Progenitor cell of endocrine pancreas (in vitro differentiated cells): ENCODE measurements around the gene DEAF1. TPM values are rescaled to one million over a fixed set of nuclear protein-coding genes. Genes with fewer than 3 reads are reported as not detected.
A peak's percentile ranks its signal among the peaks of the same experiment; 100 is the strongest.

Experiments used
- DNase-seq: peaks from one replicate; pipeline ENCODE4 v3.0.0; 2021; ENCODE audit warnings: low spot score; ENCODE audit not compliant: unreplicated experiment
- H3K27ac Mint-ChIP-seq: 2 replicates; pipeline ENCODE4 v1.8.0; 2021; ENCODE audit warnings: mild to moderate bottlenecking, moderate library complexity, mixed read lengths
- H3K27me3 Mint-ChIP-seq: 2 replicates; pipeline ENCODE4 v1.8.0; 2021; ENCODE audit warnings: mixed read lengths
- H3K36me3 Mint-ChIP-seq: 2 replicates; pipeline ENCODE4 v1.8.0; 2022; ENCODE audit warnings: mixed read lengths; ENCODE audit not compliant: insufficient read depth
- H3K4me1 Mint-ChIP-seq: 2 replicates; pipeline ENCODE4 v1.8.0; 2021; ENCODE audit warnings: low read depth, mixed read lengths
- H3K4me3 Mint-ChIP-seq: 2 replicates; pipeline ENCODE4 v1.8.0; 2021; ENCODE audit warnings: low read depth, mild to moderate bottlenecking, moderate library complexity, mixed read lengths
- H3K9me3 Mint-ChIP-seq: 2 replicates; pipeline ENCODE4 v1.8.0; 2021; ENCODE audit warnings: low read depth, mixed read lengths
- total RNA-seq: library from RNA; stranded (reverse); gene quantifications from 2 replicates; pipeline ENCODE4 v1.2.1, GENCODE V29; 2021
- TF ChIP-seq, protein P1 (sequence below): fragments of 200-600 bp; sonication (generic); IDR thresholded peaks from one replicate; pipeline ENCODE4 v1.5.0; 2021; ENCODE audit warnings: antibody characterized with exemption, mild to moderate bottlenecking; ENCODE audit not compliant: unreplicated experiment

The DEAF1 gene
- total RNA-seq, 1 donor from 2014 or later: 49.2 TPM

DNA sequence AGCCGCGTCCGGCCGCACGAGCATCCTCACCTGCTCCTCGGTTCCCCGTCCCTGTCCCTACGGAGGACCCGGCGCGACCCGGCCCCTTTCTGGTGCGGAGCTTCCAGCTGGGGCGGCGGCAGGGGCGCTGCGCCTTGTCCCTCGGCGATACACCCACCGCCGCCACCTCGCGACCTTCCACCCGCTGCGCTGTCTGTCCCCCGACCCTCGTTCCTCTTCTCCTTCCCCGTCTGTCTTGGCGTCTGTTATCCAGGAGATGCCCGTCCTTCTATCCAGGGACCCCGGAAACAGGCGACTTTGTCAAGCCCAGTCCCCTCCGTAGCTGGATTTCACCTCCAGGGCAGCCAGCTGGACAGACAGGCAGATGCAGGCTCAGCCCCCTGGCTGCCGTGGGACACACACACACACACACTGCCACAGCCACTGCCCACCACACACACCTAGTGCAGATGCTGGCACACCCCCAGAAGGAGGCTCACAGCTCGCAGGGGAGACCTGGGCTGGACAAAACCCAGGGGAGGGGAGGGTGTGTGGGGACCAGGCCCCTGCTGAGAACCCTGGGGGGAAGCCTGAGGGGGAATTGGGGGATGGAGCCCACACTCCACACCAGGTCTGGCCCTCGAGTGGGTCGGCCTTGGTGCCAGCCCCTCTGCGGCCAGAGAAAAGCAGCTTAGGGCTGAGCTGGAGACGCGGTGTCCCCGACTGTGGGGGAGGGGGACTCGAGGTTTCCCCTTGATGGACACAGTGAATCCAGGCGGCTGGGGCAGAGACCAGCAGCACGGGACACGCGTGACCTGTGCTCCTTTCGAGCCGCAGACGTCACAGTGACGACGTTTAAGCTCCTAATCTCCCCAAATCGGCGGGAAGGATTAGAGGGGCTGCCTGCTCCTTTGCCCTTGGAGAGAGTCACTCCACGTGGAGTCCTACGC is 57.2 kb downstream of the DEAF1 start:
- TF ChIP-seq, protein P1, sequence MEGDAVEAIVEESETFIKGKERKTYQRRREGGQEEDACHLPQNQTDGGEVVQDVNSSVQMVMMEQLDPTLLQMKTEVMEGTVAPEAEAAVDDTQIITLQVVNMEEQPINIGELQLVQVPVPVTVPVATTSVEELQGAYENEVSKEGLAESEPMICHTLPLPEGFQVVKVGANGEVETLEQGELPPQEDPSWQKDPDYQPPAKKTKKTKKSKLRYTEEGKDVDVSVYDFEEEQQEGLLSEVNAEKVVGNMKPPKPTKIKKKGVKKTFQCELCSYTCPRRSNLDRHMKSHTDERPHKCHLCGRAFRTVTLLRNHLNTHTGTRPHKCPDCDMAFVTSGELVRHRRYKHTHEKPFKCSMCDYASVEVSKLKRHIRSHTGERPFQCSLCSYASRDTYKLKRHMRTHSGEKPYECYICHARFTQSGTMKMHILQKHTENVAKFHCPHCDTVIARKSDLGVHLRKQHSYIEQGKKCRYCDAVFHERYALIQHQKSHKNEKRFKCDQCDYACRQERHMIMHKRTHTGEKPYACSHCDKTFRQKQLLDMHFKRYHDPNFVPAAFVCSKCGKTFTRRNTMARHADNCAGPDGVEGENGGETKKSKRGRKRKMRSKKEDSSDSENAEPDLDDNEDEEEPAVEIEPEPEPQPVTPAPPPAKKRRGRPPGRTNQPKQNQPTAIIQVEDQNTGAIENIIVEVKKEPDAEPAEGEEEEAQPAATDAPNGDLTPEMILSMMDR: no peak
- Mint-ChIP-seq H3K4me1 (peaks cover 9% of the 10 kb centered on the region), H3K27ac (no peak overlapping the region), H3K4me3 (peak overlapping the region; percentile 26), H3K27me3 (peaks cover 46% of the 10 kb centered on the region), H3K9me3 (no peaks in the 10 kb centered on the region), H3K36me3 (peaks cover 6% of the 10 kb centered on the region)
- DNase-seq: no peak

- Mint-ChIP-seq H3K27ac (no peak overlapping the region), H3K27me3 (peaks cover 46% of the 10 kb centered on the region), H3K4me1 (peaks cover 9% of the 10 kb centered on the region), H3K36me3 (peaks cover 10% of the 10 kb centered on the region), H3K9me3 (no peaks in the 10 kb centered on the region), H3K4me3 (no peak overlapping the region)
- TF ChIP-seq, protein P1: no peak
- no peak for DNase-seq
Observed at GRCh38 chr11:637333-637592, 57.8 kb downstream of the DEAF1 start.

DNA sequence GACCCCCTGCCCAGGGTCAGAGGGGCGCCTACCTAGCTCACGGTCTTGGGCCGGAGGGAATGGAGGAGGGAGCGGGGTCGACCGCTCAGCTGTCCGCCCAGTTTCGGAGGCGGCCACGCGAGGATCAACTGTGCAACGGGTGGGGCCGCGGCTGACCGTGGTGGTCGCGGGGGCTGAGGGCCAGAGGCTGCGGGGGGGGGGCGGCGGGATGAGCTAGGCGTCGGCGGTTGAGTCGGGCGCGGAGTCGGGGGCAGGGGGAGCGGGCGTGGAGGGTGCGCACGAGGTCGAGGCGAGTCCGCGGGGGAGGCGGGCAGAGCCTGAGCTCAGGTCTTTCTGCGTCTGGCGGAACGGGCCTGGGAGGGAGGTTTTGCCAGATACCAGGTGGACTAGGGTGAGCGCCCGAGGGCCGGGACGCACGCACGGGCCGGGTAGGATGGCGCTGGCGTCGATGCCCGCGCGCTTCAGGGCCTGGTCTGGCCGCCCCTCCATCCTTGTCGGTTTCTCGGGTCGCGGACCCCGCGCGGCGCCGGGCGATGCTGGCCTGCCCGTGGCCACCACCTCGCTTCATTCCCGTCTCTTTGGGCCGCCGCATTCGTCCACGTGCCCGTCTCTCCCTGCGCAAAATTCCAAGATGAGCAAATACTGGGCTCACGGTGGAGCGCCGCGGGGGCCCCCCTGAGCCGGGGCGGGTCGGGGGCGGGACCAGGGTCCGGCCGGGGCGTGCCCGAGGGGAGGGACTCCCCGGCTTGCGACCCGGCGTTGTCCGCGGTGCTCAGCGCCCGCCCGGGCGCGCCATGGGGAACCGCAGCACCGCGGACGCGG is 58.3 kb downstream of the DEAF1 start, which contains the start of gene DRD4:
DRD4 (plus strand) TSS at position 759 of the 822 bp plus-strand sequence; CDS start at position 795, 36 bp downstream.
- no peak for DNase-seq
- no peaks in the 10 kb centered on the region for H3K9me3 Mint-ChIP-seq
- H3K4me3 Mint-ChIP-seq: peak within 1 kb of the TSS; percentile 26
- H3K36me3 Mint-ChIP-seq: peaks cover 8% of the 10 kb centered on the region
- TF ChIP-seq, protein P1: no peak
- peaks cover 46% of the 10 kb centered on the region for H3K27me3 Mint-ChIP-seq
- H3K4me1 Mint-ChIP-seq: peaks cover 9% of the 10 kb centered on the region
- no peak within 1 kb of the TSS for H3K27ac Mint-ChIP-seq

DNA sequence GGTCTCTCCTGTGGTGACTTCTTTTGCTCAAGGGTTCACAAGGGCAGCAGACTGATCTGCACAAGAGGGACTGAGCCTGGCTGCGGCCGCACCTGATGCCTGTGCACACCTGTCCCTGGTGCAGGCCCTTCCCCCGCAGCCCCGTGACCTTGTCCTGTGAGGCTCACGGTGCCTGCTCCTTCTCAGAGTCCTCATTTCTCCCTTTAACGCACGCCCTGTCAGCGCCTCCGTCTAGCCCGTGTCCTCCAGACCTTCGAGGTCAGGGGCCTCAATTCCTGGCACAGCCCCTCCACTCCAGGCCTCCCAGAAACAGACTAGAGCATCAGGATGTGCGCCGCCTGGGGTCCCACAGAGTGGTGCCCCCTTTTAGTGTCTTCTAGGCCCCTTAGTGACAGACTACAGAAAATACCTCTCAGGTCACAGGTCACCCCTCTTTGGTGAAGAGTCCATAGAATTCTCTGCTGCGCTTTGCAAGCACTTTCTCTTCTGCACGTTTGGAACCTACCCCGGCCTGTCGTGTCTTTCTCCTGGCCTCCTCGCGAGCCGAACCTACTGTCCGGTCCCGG is 59.0 kb downstream of the DEAF1 start:
- H3K9me3 Mint-ChIP-seq: no peaks in the 10 kb centered on the region
- peaks cover 8% of the 10 kb centered on the region for H3K36me3 Mint-ChIP-seq
- peaks cover 46% of the 10 kb centered on the region for H3K27me3 Mint-ChIP-seq
- H3K4me1 Mint-ChIP-seq: peaks cover 9% of the 10 kb centered on the region
- no peak for DNase-seq
- H3K27ac Mint-ChIP-seq: no peak overlapping the region
- TF ChIP-seq, protein P1: no peak
- no peak overlapping the region for H3K4me3 Mint-ChIP-seq

DNA sequence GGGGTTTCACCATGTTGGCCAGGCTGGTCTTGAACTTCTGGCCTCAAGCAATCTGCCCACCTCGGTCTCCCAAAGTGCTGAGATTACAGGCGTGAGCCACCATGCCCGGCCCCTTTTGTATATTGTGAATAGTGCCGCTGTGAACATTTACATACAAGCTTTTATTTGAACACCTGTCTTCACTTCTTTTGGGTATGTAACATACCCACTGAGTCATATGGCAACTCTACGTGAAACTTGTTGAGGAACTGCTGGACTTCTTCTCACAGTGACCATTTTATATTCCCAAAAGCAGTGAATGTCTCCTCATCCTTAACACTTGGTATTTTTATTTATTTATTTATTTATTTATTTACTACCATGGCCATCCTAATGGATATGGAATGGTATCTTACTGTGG is 64.2 kb downstream of the DEAF1 start:
- peaks cover 36% of the 10 kb centered on the region for H3K27me3 Mint-ChIP-seq

More for the DNA sequence above, 64.2 kb downstream of the DEAF1 start:
- Mint-ChIP-seq H3K9me3 (no peaks in the 10 kb centered on the region), H3K27ac (no peak overlapping the region), H3K36me3 (peaks cover 17% of the 10 kb centered on the region), H3K4me3 (no peak overlapping the region), H3K4me1 (peaks cover 1% of the 10 kb centered on the region)
- DNase-seq: no peak
- TF ChIP-seq, protein P1: no peak
